ENCODE data around the gene CTNND1. TPM values are rescaled to one million over a fixed set of nuclear protein-coding genes. Genes with fewer than 3 reads are reported as not detected.

CTNND1 gene
- total and polyA plus RNA-seq, 2 of the 8 experiments (the other 6 are each of a cell fraction or from before 2014, with no cell fraction given) = 91.9 to 164 TPM

- no peak overlapping the region for H2AK5ac ChIP-seq (ENCODE audit: low read depth, low read length)
- no peak overlapping the region for H3K27ac ChIP-seq (ENCODE audit: low read depth, low read length)
- no peaks in the 10 kb centered on the region for H3K36me3 ChIP-seq (ENCODE audit: control insufficient read depth in 2 of 4, insufficient read depth in 4 of 4, low read length in 3 of 4)
- H2BK5ac ChIP-seq (ENCODE audit: low read depth, low read length) = no peak overlapping the region
- 90% methylated on average over 2 of the region's 2 CpGs; no CpG with 5 or more reads in 1 of the 2 experiments for WGBS, 2 experiments (ENCODE audit: extremely low coverage in 1 of 2, insufficient coverage in 1 of 2, insufficient read length in 1 of 2, insufficient replicate concordance in 2 of 2, low coverage in 1 of 2, low lambda C conversion rate in 2 of 2, missing lambda C conversion rate in 1 of 2)
- H3K4me3 ChIP-seq (ENCODE audit: extremely low read depth in 1 of 4, insufficient read depth in 2 of 4, low read depth in 3 of 4, low read length in 4 of 4) = peak overlapping the region; percentile 88 to 97 (median 91); a peak in 5 of 8 replicates
- no peak overlapping the region for H2AFZ ChIP-seq (ENCODE audit: low read length)
- H4K5ac ChIP-seq (ENCODE audit: insufficient read length, low read depth, low read length) = no peak overlapping the region
- H2BK20ac ChIP-seq (ENCODE audit: low read length) = no peak overlapping the region
- ChIA-PET CTCF (ENCODE audit: partially characterized antibody) (interaction anchor here (0.6 to 10.0 kb wide), 11 partner anchors 13 to 771 kb away, joined by 3 to 119 read pairs (median 5); partner anchors contain the start of gene BTBD18), POLR2A (ENCODE audit: partially characterized antibody) (interaction anchor here (0.8 to 14.5 kb wide), 6 partner anchors 13 to 35 kb away, joined by 3 to 329 read pairs (median 14); partner anchors contain the start of genes BTBD18 and SELENOH)
- no peaks in the 10 kb centered on the region for H3K27me3 ChIP-seq (replicated peaks in 1 of 4; ENCODE audit: control insufficient read depth in 3 of 4, extremely low read depth in 1 of 4, insufficient read depth in 3 of 4, low read length in 3 of 4)
- H4K91ac ChIP-seq (replicated peaks; ENCODE audit: insufficient read length, low read length) = no peak overlapping the region
- no peak overlapping the region for H3K18ac ChIP-seq (ENCODE audit: extremely low read depth, low read length)
- peaks cover 47 to 77% of the 10 kb centered on the region in 2 experiments for H3K79me2 ChIP-seq (ENCODE audit: control insufficient read depth in 1 of 2, insufficient read depth in 2 of 2, low read length in 2 of 2)
- no peak overlapping the region for H3K23ac ChIP-seq (ENCODE audit: insufficient read length)
- H3K4ac ChIP-seq (replicated peaks; ENCODE audit: insufficient read length, low read depth, low read length) = no peak overlapping the region
- H3K23me2 ChIP-seq (ENCODE audit: low read depth, low read length) = peaks cover 4% of the 10 kb centered on the region; the same call in 1 of the 2 replicates
- no peak overlapping the region for H4K8ac ChIP-seq (ENCODE audit: extremely low read depth, insufficient read depth, low read length)
- H3K14ac ChIP-seq (ENCODE audit: insufficient read length) = no peak overlapping the region
- no peak for DNase-seq (ENCODE audit: low read depth in 1 of 2, low spot score in 2 of 2)
- no peak for FAIRE-seq
- peaks cover 7% of the 10 kb centered on the region; the same call in 1 of the 2 replicates for H3K79me1 ChIP-seq (ENCODE audit: low read depth, low read length)
- no peak overlapping the region for H3K56ac ChIP-seq (replicated peaks; ENCODE audit: insufficient read length, low read depth, low read length)
- H2BK15ac ChIP-seq (ENCODE audit: low read length) = no peak overlapping the region
- no peak overlapping the region for H2BK120ac ChIP-seq (replicated peaks; ENCODE audit: low read depth, low read length)
- no peaks in the 10 kb centered on the region for H3K9me3 ChIP-seq (ENCODE audit: insufficient read depth in 2 of 2, low read depth in 1 of 2, low read length in 1 of 2)
- H3K9ac ChIP-seq (replicated peaks in 1 of 4; ENCODE audit: extremely low read depth in 1 of 4, low read depth in 3 of 4, low read length in 3 of 4) = peak overlapping the region in 1 of 4 experiments; percentile 44; a peak in 1 of 7 replicates
- H4K20me1 ChIP-seq (replicated peaks in 1 of 2; ENCODE audit: control insufficient read depth in 1 of 2, insufficient read depth in 2 of 2, low read length in 2 of 2) = peaks cover 5% of the 10 kb centered on the region in 2 experiments
- no peak overlapping the region for H2BK12ac ChIP-seq (ENCODE audit: low read depth, low read length)
- H3K4me2 ChIP-seq (ENCODE audit: insufficient read depth in 1 of 2, low read depth in 2 of 2, low read length in 2 of 2) = peak overlapping the region; percentile 68 to 78
- H3K4me1 ChIP-seq (replicated peaks in 1 of 4; ENCODE audit: control insufficient read depth in 3 of 4, insufficient read depth in 4 of 4, low read length in 3 of 4) = peaks cover 0 to 10% (median 2%) of the 10 kb centered on the region in 4 experiments; a peak in 1 of 7 replicates
- TF ChIP-seq SP1 (IDR thresholded peaks at IDR 0.05; ENCODE audit: low read depth, low read length) (no peak), RXRA (IDR thresholded peaks at IDR 0.05; ENCODE audit: insufficient read depth, low read depth, low read length) (no peak), POLR2A (IDR thresholded peaks at IDR 0.05; ENCODE audit: control extremely low read depth in 1 of 2, low read depth in 2 of 2, low read length in 2 of 2) (no peak), CHD1 (IDR thresholded peaks at IDR 0.05; ENCODE audit: low read depth, low read length) (no peak), MAFK (IDR thresholded peaks at IDR 0.05; ENCODE audit: low read depth, low read length) (no peak), HDAC2 (IDR thresholded peaks at IDR 0.05; ENCODE audit: borderline replicate concordance in 1 of 2, low read depth in 2 of 2, low read length in 2 of 2) (no peak), ASH2L (IDR thresholded peaks at IDR 0.05; ENCODE audit: low read length) (no peak), RNF2 (IDR thresholded peaks at IDR 0.05; ENCODE audit: borderline replicate concordance, low read depth, low read length, missing control alignments, poor library complexity, severe bottlenecking) (no peak), CEBPB (IDR thresholded peaks at IDR 0.05; ENCODE audit: low read depth, low read length) (no peak), EP300 (IDR thresholded peaks at IDR 0.05; ENCODE audit: borderline replicate concordance in 1 of 2, low read depth in 2 of 2, low read length in 2 of 2) (no peak), POLR2AphosphoS5 (IDR thresholded peaks at IDR 0.05; ENCODE audit: low read depth, low read length) (no peak), SIN3A (conservative IDR thresholded peaks at IDR 0.05 in 1 of 2, IDR thresholded peaks at IDR 0.05 in 1 of 2; ENCODE audit: low read depth in 1 of 2, low read length in 2 of 2) (no peak), CBX5 (IDR thresholded peaks at IDR 0.05; ENCODE audit: low read depth, low read length) (no peak)
Observed at GRCh38 chr11:57764566-57764965, 3.0 kb downstream of the CTNND1 start.
